PFSK-1 (cell line): Measurements from ENCODE around the gene RSF1.

ENCODE experiments used
- FOXP2 ChIP-seq: optimal IDR thresholded peaks from 2 replicates; pipeline ENCODE3; 2011; ENCODE audit warnings: borderline replicate concordance, control low read depth, inconsistent platforms; ENCODE audit not compliant: insufficient read depth; ENCODE audit errors: extremely low read length, extremely low read depth
- POLR2AphosphoS5 ChIP-seq: IDR thresholded peaks from 2 replicates; pipeline ENCODE4 v1.6.1; 2012; ENCODE audit warnings: low read depth, mild to moderate bottlenecking, control low read depth, low read length, moderate library complexity
- SIN3A ChIP-seq: IDR thresholded peaks from 2 replicates; pipeline ENCODE4 v1.6.1; 2012; ENCODE audit warnings: mild to moderate bottlenecking, low read length, moderate library complexity, borderline replicate concordance; ENCODE audit not compliant: insufficient read depth
- TAF1 ChIP-seq: IDR thresholded peaks from 2 replicates; pipeline ENCODE4 v1.6.1; 2012; ENCODE audit warnings: low read length, control low read depth, borderline replicate concordance; ENCODE audit not compliant: insufficient read depth
- TF ChIP-seq, protein P1 (sequence below), 2 experiments: IDR thresholded peaks; 2 replicates each; pipeline versions ENCODE4 v1.6.1 to v1.8.0; 2011 to 2012; ENCODE audit warnings: low read depth in 2 of 2, low read length in 2 of 2, control low read depth in 1 of 2, inconsistent platforms in 1 of 2, mild to moderate bottlenecking in 1 of 2, moderate library complexity in 1 of 2; ENCODE audit not compliant: insufficient read depth in 1 of 2

DNA sequence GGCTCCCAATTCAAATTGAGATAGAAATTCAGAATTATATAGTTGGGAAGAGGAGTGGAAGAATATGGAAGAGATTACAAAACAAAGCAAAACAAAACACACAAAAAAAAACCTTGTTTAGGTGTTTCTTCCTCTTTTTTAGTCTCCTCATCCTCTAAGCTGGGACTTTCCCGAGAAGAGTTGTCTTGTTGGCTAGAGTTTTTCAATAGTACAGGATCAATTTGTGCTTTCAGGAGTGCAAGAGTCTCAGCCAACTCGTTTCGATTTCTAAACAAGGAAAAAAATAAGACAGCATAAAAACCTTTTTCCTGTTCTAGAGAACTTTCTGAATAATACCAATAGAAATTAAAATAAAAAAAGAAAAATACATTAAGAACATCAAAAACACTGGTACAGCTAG, 95.1 kb downstream of the RSF1 start:
- no peak for TF ChIP-seq POLR2AphosphoS5
- TF ChIP-seq TAF1, result no peak
- TF ChIP-seq, protein P1, sequence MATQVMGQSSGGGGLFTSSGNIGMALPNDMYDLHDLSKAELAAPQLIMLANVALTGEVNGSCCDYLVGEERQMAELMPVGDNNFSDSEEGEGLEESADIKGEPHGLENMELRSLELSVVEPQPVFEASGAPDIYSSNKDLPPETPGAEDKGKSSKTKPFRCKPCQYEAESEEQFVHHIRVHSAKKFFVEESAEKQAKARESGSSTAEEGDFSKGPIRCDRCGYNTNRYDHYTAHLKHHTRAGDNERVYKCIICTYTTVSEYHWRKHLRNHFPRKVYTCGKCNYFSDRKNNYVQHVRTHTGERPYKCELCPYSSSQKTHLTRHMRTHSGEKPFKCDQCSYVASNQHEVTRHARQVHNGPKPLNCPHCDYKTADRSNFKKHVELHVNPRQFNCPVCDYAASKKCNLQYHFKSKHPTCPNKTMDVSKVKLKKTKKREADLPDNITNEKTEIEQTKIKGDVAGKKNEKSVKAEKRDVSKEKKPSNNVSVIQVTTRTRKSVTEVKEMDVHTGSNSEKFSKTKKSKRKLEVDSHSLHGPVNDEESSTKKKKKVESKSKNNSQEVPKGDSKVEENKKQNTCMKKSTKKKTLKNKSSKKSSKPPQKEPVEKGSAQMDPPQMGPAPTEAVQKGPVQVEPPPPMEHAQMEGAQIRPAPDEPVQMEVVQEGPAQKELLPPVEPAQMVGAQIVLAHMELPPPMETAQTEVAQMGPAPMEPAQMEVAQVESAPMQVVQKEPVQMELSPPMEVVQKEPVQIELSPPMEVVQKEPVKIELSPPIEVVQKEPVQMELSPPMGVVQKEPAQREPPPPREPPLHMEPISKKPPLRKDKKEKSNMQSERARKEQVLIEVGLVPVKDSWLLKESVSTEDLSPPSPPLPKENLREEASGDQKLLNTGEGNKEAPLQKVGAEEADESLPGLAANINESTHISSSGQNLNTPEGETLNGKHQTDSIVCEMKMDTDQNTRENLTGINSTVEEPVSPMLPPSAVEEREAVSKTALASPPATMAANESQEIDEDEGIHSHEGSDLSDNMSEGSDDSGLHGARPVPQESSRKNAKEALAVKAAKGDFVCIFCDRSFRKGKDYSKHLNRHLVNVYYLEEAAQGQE (IDR thresholded peaks at IDR 0.05; ENCODE audit: insufficient read depth in 1 of 2, low read depth in 2 of 2, low read length in 2 of 2), result no peak
- TF ChIP-seq SIN3A, result no peak
- TF ChIP-seq FOXP2, result no peak
